ENCODE results near the gene CAMTA1.

- TF ChIP-seq POLR2A (IDR thresholded peaks at IDR 0.05; ENCODE audit: low read length), result no peak
- TF ChIP-seq GATA1 (IDR thresholded peaks at IDR 0.05; ENCODE audit: low read depth, low read length), result no peak
Measured at GRCh38 chr1:7585216-7585907, 800.1 kb downstream of the CAMTA1 start.

All from erythroblast (primary cell).